Ovary (tissue), 9 donors: ENCODE results near the gene NPIPB2. TPM values are rescaled to one million over a fixed set of nuclear protein-coding genes. Genes with fewer than 3 reads are reported as not detected.

Experiments
- DNase-seq, 5 donors: peaks; one replicate each; pipeline ENCODE4 v3.0.0-alpha.2; 2019 to 2020
- H3K27ac ChIP-seq, 2 donors: fragments of 200-600 bp; one replicate each; pipeline versions ENCODE4 v1.5.1 to v1.8.0; 2019 to 2022
- H3K27me3 ChIP-seq: fragments of 200-600 bp; one replicate; pipeline ENCODE4 v1.8.0; 2022
- H3K36me3 ChIP-seq: fragments of 200-600 bp; sonication (generic); one replicate; pipeline ENCODE4 v1.5.1; 2019
- H3K4me1 ChIP-seq: one replicate; pipeline ENCODE4 v1.8.1; 2013; ENCODE audit warnings: mild to moderate bottlenecking, moderate library complexity; ENCODE audit not compliant: insufficient read depth
- H3K4me3 ChIP-seq: fragments of 200-600 bp; sonication (generic); one replicate; pipeline ENCODE4 v1.5.1; 2017
- H3K9me3 ChIP-seq, 2 donors: fragments of 200-600 bp in 1 of 2; sonication (generic) in 1 of 2; one replicate each; pipeline versions ENCODE4 v1.5.1 to v1.8.1; 2013 to 2019; ENCODE audit warnings: mild to moderate bottlenecking in 1 of 2, moderate library complexity in 1 of 2
- EP300 ChIP-seq: sonication (generic); formaldehyde crosslinking; IDR thresholded peaks from one replicate; pipeline ENCODE4 v1.6.1; 2017; ENCODE audit warnings: antibody characterized with exemption
- POLR2A ChIP-seq: fragments of 450-650 bp; IDR thresholded peaks from one replicate; pipeline ENCODE4 v1.6.1; 2017; ENCODE audit warnings: antibody characterized with exemption, mild to moderate bottlenecking, moderate library complexity
- WGBS, 3 donors: extraction: QIAGEN DNeasy Blood & Tissue Kit in 1 of 3; methylation state at CpG; one replicate each; pipeline versions ENCODE4 v1.1.5 to v1.1.7; 2013 to 2017; 5-methylcytosine and 5-hydroxymethylcytosine counted together
- intact Hi-C, 4 donors: fragments of 100-400 bp; cut with DNase I; formaldehyde crosslinking; loops; one replicate each; pipeline versions ENCODE4 v1.11.0 to v1.15.1; 2022 to 2023
- polyA plus RNA-seq, 2 donors: library from polyadenylated mRNA; stranded (reverse); fragments of 200-250 nt in 1 of 2; fragments of 350-450 nt in 1 of 2; fragmentation: Illumina TruSeq in 1 of 2; extraction: RNeasy Lipid Tissue Mini Kit (QIAGEN cat#74804) in 1 of 2; gene quantifications; one replicate each; pipeline ENCODE4 v1.2.3, GENCODE V29; 2013 to 2014
- total RNA-seq, 7 donors: library from RNA; depleted of rRNA in 2 of 7; stranded (reverse); fragments of >200 nt in 2 of 7; fragmentation: NEBNext Ultra II Directional in 3 of 7; extraction: Animal tissue kit (Norgen Biotek cat#: 25700) in 3 of 7; gene quantifications; one replicate each; pipeline versions ENCODE4 v1.1.0 to v1.2.4, GENCODE V29; 2016 to 2023
- TF ChIP-seq, protein P1 (sequence below), 3 donors: fragments of 450-650 bp in 2 of 3; fragments of 200-600 bp in 1 of 3; IDR thresholded peaks; one replicate each; pipeline versions ENCODE4 v1.5.1 to v1.8.0; 2016 to 2022; ENCODE audit warnings: antibody characterized with exemption in 3 of 3, mild to moderate bottlenecking in 1 of 3
- donor health status: DM: no; HTN: no; CAD: no; lungs with moderate emphysema.
- donor health status: DM: no; HTN: no; CAD: no.
- donor health status: Bipolar disorder and iron deficiency.
- donor health status: DM: yes; HTN: yes; CAD: no.
- donor health status: DM: no; HTN: no; CAD: no.
- donor health status: DM: yes; HTN: yes; CAD: no.

NPIPB2 gene
- total and polyA plus RNA-seq, 9 donors = 4.7 to 19.3 (median 8.7) TPM

DNA sequence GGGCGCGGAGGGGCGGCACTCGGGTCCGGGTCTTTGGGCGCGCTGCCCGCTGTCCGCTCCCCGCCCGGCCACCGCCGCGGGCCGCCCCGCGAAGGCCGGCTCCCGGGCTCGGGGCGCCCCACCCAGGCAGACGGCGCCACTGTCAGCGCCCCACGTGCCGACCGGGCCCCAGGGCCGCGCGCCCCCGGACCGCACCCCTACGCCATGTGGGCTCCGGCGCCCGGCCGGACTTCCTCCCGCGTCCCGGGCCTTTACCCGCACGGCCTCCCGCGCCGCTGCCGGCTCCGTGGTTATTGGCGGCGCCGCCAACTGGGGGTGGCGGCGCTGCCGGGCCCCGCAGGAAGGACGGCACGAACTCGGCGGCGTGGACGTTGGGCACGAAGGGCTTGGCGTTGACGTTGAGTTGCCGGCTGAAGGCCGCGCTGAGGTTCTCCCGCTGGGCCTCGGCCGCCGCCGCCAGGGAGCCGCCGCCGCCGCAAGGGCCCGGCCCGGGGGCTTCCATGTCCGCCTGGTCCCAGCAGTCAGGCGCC lies 26.7 kb downstream of the NPIPB2 start:
- no peaks in the 10 kb centered on the region for H3K27me3 ChIP-seq
- DNase-seq = peak in 3 of 5 donors; percentile 41 to 68 (median 59)
- H3K36me3 ChIP-seq = no peaks in the 10 kb centered on the region
- peaks cover 6% of the 10 kb centered on the region for H3K4me1 ChIP-seq
- peak overlapping the region; percentile 78 to 87 for H3K27ac ChIP-seq
- TF ChIP-seq EP300 (no peak), POLR2A (no peak)
- TF ChIP-seq, protein P1, sequence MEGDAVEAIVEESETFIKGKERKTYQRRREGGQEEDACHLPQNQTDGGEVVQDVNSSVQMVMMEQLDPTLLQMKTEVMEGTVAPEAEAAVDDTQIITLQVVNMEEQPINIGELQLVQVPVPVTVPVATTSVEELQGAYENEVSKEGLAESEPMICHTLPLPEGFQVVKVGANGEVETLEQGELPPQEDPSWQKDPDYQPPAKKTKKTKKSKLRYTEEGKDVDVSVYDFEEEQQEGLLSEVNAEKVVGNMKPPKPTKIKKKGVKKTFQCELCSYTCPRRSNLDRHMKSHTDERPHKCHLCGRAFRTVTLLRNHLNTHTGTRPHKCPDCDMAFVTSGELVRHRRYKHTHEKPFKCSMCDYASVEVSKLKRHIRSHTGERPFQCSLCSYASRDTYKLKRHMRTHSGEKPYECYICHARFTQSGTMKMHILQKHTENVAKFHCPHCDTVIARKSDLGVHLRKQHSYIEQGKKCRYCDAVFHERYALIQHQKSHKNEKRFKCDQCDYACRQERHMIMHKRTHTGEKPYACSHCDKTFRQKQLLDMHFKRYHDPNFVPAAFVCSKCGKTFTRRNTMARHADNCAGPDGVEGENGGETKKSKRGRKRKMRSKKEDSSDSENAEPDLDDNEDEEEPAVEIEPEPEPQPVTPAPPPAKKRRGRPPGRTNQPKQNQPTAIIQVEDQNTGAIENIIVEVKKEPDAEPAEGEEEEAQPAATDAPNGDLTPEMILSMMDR (IDR thresholded peaks at IDR 0.05) = peak in 1 of 3 donors; percentile 11
- H3K4me3 ChIP-seq = peak overlapping the region; percentile 78
- 0 to 1% (median 1%) methylated on average over 24 to 79 of the region's 79 CpGs for WGBS, 3 donors
- intact Hi-C loops = loop anchor here in 1 of 4 donors (10.0 kb wide), 1 partner anchor 60 kb away; the partner anchor contains the start of gene SNX29
- H3K9me3 ChIP-seq = no peaks in the 10 kb centered on the region

- no peaks in the 10 kb centered on the region for H3K27me3 ChIP-seq
- peak in 2 of 5 donors; percentile 28 to 44 for DNase-seq
- H3K4me3 ChIP-seq = peak overlapping the region; percentile 78
- intact Hi-C loops = loop anchor here in 1 of 4 donors (10.0 kb wide), 1 partner anchor 60 kb away; the partner anchor contains the start of gene SNX29
- H3K9me3 ChIP-seq = no peaks in the 10 kb centered on the region
- H3K36me3 ChIP-seq = no peaks in the 10 kb centered on the region
- H3K4me1 ChIP-seq = peaks cover 10% of the 10 kb centered on the region
- 2 to 5% (median 3%) methylated on average over 30 of the region's 30 CpGs for WGBS, 3 donors
- no peak for TF ChIP-seq POLR2A
- no peak for TF ChIP-seq EP300
- TF ChIP-seq, protein P1 (IDR thresholded peaks at IDR 0.05) = no peak
- peak overlapping the region; percentile 78 to 87 for H3K27ac ChIP-seq
Observed at GRCh38 chr16:11914210-11915113, 27.4 kb downstream of the NPIPB2 start.

GRCh38 chr16:11913425-11914079 lies 28.3 kb downstream of the NPIPB2 start:
- TF ChIP-seq POLR2A = no peak
- TF ChIP-seq, protein P1 (IDR thresholded peaks at IDR 0.05) = no peak
- no peak for TF ChIP-seq EP300
- Histone ChIP-seq H3K4me3 (no peak overlapping the region), H3K27ac (no peak overlapping the region), H3K27me3 (no peaks in the 10 kb centered on the region), H3K9me3 (no peaks in the 10 kb centered on the region), H3K4me1 (peaks cover 10% of the 10 kb centered on the region), H3K36me3 (no peaks in the 10 kb centered on the region)
- no peak for DNase-seq
- intact Hi-C loops = loop anchor here in 1 of 4 donors (10.0 kb wide), 1 partner anchor 61 kb away; the partner anchor contains the start of gene SNX29
- WGBS, 3 donors = 61 to 69% (median 63%) methylated on average over 12 of the region's 12 CpGs
